MG63 (cell line): Measurements from ENCODE around the gene NACC2. TPM values are rescaled to one million over a fixed set of nuclear protein-coding genes. Genes with fewer than 3 reads are reported as not detected.

Source experiments
- total RNA-seq: library from RNA; depleted of rRNA; stranded (reverse); fragments of >200 nt; shearing (Covaris generic); gene quantifications from 2 replicates; pipeline ENCODE4 v1.2.3, GENCODE V29; 2014; ENCODE audit warnings: low replicate concordance; rRNA removed

NACC2 gene
- total RNA-seq, 1 experiment from 2014 or later: 22.4 TPM

Other genes with a start within 250 kb of the NACC2 start
- gene CAMSAP1, start 187.7 kb downstream of the NACC2 start, total RNA-seq: 11.1 and 14.5 TPM in 2 replicates
- 49.9 and 81.3 TPM in 2 replicates for gene UBAC1, start 133.9 kb downstream of the NACC2 start, total RNA-seq
- gene TMEM250, start 23.6 kb upstream of the NACC2 start, total RNA-seq: 62.5 and 78.4 TPM in 2 replicates
- not detected in 2 replicates for gene LHX3, start 109.8 kb upstream of the NACC2 start, total RNA-seq
- 22.7 and 28.2 TPM in 2 replicates for gene QSOX2, start 150.5 kb upstream of the NACC2 start, total RNA-seq
- gene CCDC187, start 208.8 kb upstream of the NACC2 start, total RNA-seq: 0.02 TPM in 1 of 2 replicates, not detected in the other
- 31.4 and 46.3 TPM in 2 replicates for gene GPSM1, start 232.2 kb upstream of the NACC2 start, total RNA-seq